Gastrocnemius medialis (tissue), 4 donors: ENCODE results near the gene TMEM220. TPM values are rescaled to one million over a fixed set of nuclear protein-coding genes. Genes with fewer than 3 reads are reported as not detected.

Experiments
- ATAC-seq, 2 donors: fragments of 150-250 bp; one replicate each; pipeline ENCODE4 v1.9.1; 2016
- DNase-seq, 2 donors: peaks; one replicate each; pipeline ENCODE4 v3.0.0-alpha.2; 2019
- H3K27ac ChIP-seq, 4 donors: fragments of 200-600 bp; sonication (generic); 1 replicate in 1 of 4; 2 replicates in 3 of 4; pipeline ENCODE4 v1.5.1; 2016 to 2018; ENCODE audit warnings: mild to moderate bottlenecking in 2 of 4, moderate library complexity in 1 of 4
- H3K27me3 ChIP-seq, 3 donors: fragments of 200-600 bp; sonication (generic) in 2 of 3; 1 replicate in 1 of 3; 2 replicates in 2 of 3; pipeline versions ENCODE4 v1.5.1 to v1.6.0; 2016 to 2019; ENCODE audit warnings: mild to moderate bottlenecking in 1 of 3, moderate library complexity in 1 of 3
- H3K36me3 ChIP-seq, 2 donors: fragments of 200-600 bp; sonication (generic) in 1 of 2; one replicate each; pipeline ENCODE4 v1.5.1; 2017 to 2018
- H3K4me1 ChIP-seq, 2 donors: fragments of 200-600 bp; sonication (generic) in 1 of 2; one replicate each; pipeline ENCODE4 v1.5.1; 2016 to 2017; ENCODE audit warnings: mild to moderate bottlenecking in 2 of 2
- H3K4me3 ChIP-seq, 4 donors: fragments of 200-600 bp; sonication (generic) in 3 of 4; 1 replicate in 1 of 4; 2 replicates in 3 of 4; pipeline ENCODE4 v1.5.1; 2016 to 2019; ENCODE audit warnings: mild to moderate bottlenecking in 2 of 4
- H3K9me3 ChIP-seq, 3 donors: fragments of 200-600 bp; sonication (generic) in 2 of 3; 1 replicate in 1 of 3; 2 replicates in 2 of 3; pipeline ENCODE4 v1.5.1; 2016 to 2019
- POLR2A ChIP-seq, 2 donors: fragments of 450-650 bp; IDR thresholded peaks; one replicate each; pipeline ENCODE4 v1.6.1; 2017; ENCODE audit warnings: antibody characterized with exemption in 2 of 2, mild to moderate bottlenecking in 2 of 2, moderate library complexity in 2 of 2
- in situ Hi-C, 4 donors: fragments of 200-750 bp; cut with MboI; loops; one replicate each; pipeline versions ENCODE4 v1.15.0 to v1.8.0; 2017; ENCODE audit warnings: low sequenced_read_pairs in 4 of 4
- intact Hi-C: fragments of 100-400 bp; cut with DNase I; formaldehyde crosslinking; loops from one replicate; pipeline ENCODE4 v1.15.1; 2023; ENCODE audit warnings: low total_unique reads
- total RNA-seq, 4 donors: library from RNA; depleted of rRNA; stranded (reverse); fragments of >200 nt; gene quantifications; one replicate each; pipeline versions ENCODE4 v1.1.0 to v1.2.3, GENCODE V29; 2016
- TF ChIP-seq, protein P1 (sequence below), 5 experiments: fragments of 450-650 bp in 3 of 5; fragments of 200-600 bp in 2 of 5; sonication (generic) in 2 of 5; IDR thresholded peaks in 4 of 5; conservative IDR thresholded peaks in 1 of 5; 1 replicate in 4 of 5; 2 replicates in 1 of 5; pipeline ENCODE4 v1.5.1; 2016 to 2019; ENCODE audit warnings: antibody characterized with exemption in 5 of 5, mild to moderate bottlenecking in 3 of 5, moderate library complexity in 3 of 5

The TMEM220 gene
- total RNA-seq, 4 donors from 2014 or later: 3.7 to 8.6 (median 3.9) TPM

GRCh38 chr17:10767232-10767631, 37.4 kb upstream of the TMEM220 start:
- Histone ChIP-seq H3K36me3 (peaks cover 0 to 2% of the 10 kb centered on the region in 2 donors), H3K4me1 (peaks cover 0 to 24% of the 10 kb centered on the region in 2 donors), H3K27me3 (no peaks in the 10 kb centered on the region), H3K27ac (no peak overlapping the region), H3K4me3 (no peak overlapping the region), H3K9me3 (no peaks in the 10 kb centered on the region)
- in situ Hi-C loops (no loop called here), intact Hi-C loops (no loop called here)
- no peak for ATAC-seq
- TF ChIP-seq, protein P1, sequence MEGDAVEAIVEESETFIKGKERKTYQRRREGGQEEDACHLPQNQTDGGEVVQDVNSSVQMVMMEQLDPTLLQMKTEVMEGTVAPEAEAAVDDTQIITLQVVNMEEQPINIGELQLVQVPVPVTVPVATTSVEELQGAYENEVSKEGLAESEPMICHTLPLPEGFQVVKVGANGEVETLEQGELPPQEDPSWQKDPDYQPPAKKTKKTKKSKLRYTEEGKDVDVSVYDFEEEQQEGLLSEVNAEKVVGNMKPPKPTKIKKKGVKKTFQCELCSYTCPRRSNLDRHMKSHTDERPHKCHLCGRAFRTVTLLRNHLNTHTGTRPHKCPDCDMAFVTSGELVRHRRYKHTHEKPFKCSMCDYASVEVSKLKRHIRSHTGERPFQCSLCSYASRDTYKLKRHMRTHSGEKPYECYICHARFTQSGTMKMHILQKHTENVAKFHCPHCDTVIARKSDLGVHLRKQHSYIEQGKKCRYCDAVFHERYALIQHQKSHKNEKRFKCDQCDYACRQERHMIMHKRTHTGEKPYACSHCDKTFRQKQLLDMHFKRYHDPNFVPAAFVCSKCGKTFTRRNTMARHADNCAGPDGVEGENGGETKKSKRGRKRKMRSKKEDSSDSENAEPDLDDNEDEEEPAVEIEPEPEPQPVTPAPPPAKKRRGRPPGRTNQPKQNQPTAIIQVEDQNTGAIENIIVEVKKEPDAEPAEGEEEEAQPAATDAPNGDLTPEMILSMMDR (IDR thresholded peaks at IDR 0.05 in 4 of 5, conservative IDR thresholded peaks at IDR 0.05 in 1 of 5): no peak
- TF ChIP-seq POLR2A (IDR thresholded peaks at IDR 0.05): no peak
- no peak for DNase-seq

DNA sequence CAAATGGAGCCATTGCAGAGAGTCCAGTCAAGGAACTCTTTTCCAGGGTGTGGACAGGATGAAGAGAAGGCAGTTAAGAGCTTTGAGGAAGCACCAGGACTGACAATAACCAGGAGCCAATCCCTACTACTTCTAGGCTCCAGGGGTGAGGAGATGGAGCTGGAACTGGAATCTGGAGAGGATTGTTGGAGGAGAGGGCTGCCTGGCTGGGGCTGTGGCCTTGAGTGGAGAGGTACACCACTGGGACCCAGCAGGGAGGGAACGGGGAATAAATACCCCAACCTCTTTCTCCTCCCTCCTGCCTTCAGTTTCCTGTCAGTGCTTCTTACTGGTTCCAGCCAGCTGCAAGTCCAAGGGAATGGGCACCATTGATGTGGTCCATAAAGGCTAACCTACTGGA, 32.2 kb upstream of the TMEM220 start:
- no peak for DNase-seq
- intact Hi-C loops: no loop called here
- in situ Hi-C loops: no loop called here
- Histone ChIP-seq H3K4me3 (no peak overlapping the region), H3K27ac (no peak overlapping the region), H3K36me3 (peaks cover 0 to 2% of the 10 kb centered on the region in 2 donors), H3K27me3 (no peaks in the 10 kb centered on the region), H3K4me1 (peaks cover 1 to 13% of the 10 kb centered on the region in 2 donors), H3K9me3 (no peaks in the 10 kb centered on the region)
- no peak for TF ChIP-seq POLR2A (IDR thresholded peaks at IDR 0.05)
- TF ChIP-seq, protein P1 (IDR thresholded peaks at IDR 0.05 in 4 of 5, conservative IDR thresholded peaks at IDR 0.05 in 1 of 5): no peak
- ATAC-seq: no peak

GRCh38 chr17:10761281-10761680, 31.5 kb upstream of the TMEM220 start:
- DNase-seq: no peak
- Histone ChIP-seq H3K36me3 (peaks cover 0 to 2% of the 10 kb centered on the region in 2 donors), H3K27me3 (no peaks in the 10 kb centered on the region), H3K9me3 (no peaks in the 10 kb centered on the region), H3K27ac (no peak overlapping the region), H3K4me1 (peaks cover 6 to 19% of the 10 kb centered on the region in 2 donors), H3K4me3 (no peak overlapping the region)
- intact Hi-C loops (no loop called here), in situ Hi-C loops (no loop called here)
- no peak for ATAC-seq
- TF ChIP-seq POLR2A (IDR thresholded peaks at IDR 0.05): no peak
- TF ChIP-seq, protein P1 (IDR thresholded peaks at IDR 0.05 in 4 of 5, conservative IDR thresholded peaks at IDR 0.05 in 1 of 5): no peak

DNA sequence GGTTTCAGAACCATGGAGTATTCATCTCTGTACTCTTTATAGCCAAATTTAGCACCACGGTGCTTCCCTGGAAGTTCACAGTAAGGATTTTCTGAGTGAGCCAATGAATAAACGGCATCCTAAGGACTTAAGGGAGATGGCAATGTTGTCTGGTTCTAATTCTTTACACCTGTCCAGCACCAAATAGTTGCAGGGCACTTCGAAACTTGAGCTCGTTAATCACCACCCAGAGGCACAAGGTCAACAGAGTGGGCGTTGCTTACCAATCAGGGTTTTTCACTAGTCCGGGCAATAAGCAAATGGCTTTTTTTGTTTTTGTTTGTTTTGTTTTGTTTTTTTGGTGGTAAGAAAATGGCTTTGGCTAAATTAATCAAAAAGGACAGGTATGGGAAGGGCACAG, 28.2 kb upstream of the TMEM220 start:
- in situ Hi-C loops (no loop called here), intact Hi-C loops (no loop called here)
- TF ChIP-seq, protein P1 (IDR thresholded peaks at IDR 0.05 in 4 of 5, conservative IDR thresholded peaks at IDR 0.05 in 1 of 5): no peak
- no peak for TF ChIP-seq POLR2A (IDR thresholded peaks at IDR 0.05)
- ATAC-seq: no peak
- no peaks in the 10 kb centered on the region for H3K9me3 ChIP-seq
- H3K4me1 ChIP-seq: peaks cover 6 to 24% of the 10 kb centered on the region in 2 donors
- no peak overlapping the region for H3K27ac ChIP-seq
- H3K27me3 ChIP-seq: no peaks in the 10 kb centered on the region
- no peak for DNase-seq
- no peak overlapping the region for H3K4me3 ChIP-seq
- H3K36me3 ChIP-seq: no peaks in the 10 kb centered on the region

DNA sequence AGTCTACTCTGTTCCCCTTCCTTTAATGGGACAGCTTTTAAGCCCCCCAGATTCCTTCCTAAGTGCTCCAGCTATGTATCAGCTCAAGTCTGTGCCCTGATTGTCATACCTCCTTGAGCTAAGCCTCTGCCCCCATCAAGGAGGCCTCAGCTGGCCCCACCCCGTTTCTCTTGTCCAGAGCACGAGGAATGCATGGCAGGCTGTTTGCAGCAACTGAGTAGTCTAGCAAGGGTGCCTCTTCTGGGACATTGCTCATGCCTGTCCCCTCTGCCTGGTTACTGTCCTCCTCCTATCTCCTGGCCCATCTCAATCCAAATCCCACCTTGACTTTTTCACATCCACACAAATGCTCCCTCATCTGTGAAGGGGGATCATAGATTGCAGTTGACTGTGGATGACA, 27.8 kb upstream of the TMEM220 start:
- intact Hi-C loops (no loop called here), in situ Hi-C loops (no loop called here)
- H3K4me1 ChIP-seq: peaks cover 6 to 24% of the 10 kb centered on the region in 2 donors
- no peaks in the 10 kb centered on the region for H3K9me3 ChIP-seq
- H3K27me3 ChIP-seq: no peaks in the 10 kb centered on the region
- TF ChIP-seq, protein P1 (IDR thresholded peaks at IDR 0.05 in 4 of 5, conservative IDR thresholded peaks at IDR 0.05 in 1 of 5): no peak
- TF ChIP-seq POLR2A (IDR thresholded peaks at IDR 0.05): no peak
- ATAC-seq (no peak), DNase-seq (no peak)
- H3K36me3 ChIP-seq: no peaks in the 10 kb centered on the region
- peak overlapping the region in 1 of 4 donors; percentile 78 for H3K27ac ChIP-seq
- no peak overlapping the region for H3K4me3 ChIP-seq
